Nucleus accumbens (tissue), 56 donors: ENCODE results near the gene GLRX5.

Experiments
- DNase-seq, 56 donors: peaks; one replicate each; lab custom pipeline; 2025; lab: John Stamatoyannopoulos, UW

Gene GLRX5

DNA sequence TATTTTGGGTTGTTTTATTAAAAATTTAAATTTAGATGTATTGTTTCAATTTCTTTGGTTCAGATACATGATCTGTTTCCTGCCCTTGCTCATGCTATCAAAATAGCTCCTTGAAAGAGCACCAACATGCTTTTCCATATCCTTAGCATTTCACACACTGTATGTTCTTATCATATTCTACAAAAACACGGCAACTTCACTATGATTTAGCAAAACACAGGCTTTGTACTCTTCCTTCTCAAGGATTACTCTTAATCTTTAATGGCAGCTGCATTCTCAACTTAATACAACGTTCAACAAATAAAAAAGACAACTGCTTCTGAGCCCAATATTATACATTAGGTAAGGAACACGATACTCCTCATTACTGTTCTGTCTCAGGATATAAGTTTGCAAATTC, 2.9 kb upstream of the GLRX5 start:
- no peak for DNase-seq

DNA sequence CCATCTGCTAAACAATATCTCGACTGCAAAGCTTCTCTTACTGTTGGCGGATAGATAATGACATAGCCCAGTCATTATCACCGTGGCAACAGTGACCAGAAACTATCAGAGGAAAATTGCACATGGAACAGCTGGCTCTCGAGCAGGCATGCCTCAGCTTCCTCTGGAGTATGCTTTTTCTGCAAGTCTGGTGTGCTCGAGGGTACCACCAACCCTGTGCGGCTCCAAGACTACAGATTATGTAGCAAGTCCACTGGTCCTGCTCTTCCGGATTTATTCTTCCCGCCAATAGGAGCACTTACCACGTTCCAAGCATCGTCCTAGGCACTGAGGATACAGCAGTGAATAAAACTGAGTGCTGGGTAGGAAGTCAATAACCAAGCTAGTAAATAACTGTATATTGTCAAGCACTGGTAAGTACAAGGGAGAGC, 1.4 kb upstream of the GLRX5 start:
- no peak for DNase-seq

DNA sequence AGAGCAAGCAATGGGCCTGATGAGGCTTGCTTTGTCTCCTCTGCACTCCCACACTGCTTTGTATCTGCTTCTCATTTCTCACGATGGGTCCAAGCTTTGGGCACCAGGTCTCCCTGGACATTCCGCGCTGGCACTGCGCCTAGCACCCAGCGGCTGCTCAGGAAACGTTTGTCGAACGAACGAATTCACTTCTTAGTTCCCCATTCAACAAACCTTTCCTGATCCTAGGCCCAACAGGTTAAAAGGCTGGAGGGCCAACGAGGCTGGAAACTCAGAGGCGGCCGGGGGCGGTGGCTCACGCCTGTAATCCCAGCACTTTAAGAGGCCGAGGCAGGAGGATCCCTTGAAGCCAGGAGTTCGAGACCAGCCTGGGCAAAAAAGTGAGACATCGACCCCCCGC, 1.0 kb upstream of the GLRX5 start:
- no peak for DNase-seq

DNA sequence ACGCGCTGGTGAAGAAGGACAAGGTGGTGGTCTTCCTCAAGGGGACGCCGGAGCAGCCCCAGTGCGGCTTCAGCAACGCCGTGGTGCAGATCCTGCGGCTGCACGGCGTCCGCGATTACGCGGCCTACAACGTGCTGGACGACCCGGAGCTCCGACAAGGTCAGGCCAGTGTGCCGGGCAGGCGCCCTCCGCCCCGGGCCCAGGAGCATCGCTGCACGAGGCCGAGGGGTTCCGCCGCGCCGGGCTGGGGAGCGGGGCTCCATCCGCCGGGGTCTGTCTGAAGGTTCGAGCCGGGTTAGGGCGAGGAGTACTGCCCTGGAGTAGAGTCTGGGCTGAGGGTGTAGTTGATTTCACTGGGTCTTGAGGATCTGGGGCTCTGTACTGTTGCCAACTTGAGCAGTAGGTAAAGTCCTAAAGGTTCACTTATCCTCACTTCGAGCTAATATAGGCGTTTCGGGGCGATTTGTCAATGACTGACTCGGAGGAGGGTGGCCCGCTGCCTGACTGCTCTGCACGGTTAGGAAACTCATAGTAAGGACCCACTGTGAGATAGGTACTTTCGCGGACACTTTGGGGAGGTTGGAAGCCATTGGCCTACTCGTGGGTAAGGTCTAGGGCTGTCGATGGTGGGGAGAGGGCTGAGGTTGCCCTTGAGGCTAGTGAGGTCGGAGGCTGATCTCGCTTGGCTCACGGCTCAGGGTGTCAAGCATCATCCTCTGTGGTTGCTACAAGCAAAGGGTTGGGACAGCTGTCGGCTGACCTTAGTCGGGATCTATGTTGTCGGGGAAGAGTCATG, 574 bp downstream of the GLRX5 start:
- DNase-seq: peak in 3 of 56 donors; percentile 24 to 54 (median 50)

DNA sequence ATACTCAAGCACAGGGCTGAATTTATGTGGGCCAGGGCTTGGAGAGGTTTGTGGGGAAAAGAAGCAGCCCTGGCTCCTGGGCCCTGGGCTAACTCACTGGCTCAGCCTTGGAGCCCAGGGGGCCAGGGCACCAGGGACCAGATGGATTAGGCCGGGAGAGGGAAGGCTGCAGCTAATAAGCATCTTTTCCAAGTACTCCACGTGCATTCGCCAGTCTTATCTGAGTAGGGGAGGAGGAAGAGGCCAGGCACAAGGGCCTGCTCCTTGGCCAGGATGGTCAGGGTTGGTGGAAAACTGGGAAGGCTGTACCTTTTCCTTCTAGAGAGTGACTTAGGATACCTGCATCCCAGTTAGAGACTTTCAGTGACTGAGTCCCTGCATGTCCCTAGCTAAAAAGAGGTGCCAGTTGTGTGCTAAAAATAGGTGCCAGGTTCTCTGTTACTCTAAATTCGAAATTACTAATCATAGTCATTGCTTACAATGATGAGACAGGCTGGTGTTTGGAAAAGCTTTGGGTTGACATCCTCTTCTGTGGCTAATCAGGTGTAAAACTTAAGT, 1.3 kb downstream of the GLRX5 start:
- no peak for DNase-seq

DNA sequence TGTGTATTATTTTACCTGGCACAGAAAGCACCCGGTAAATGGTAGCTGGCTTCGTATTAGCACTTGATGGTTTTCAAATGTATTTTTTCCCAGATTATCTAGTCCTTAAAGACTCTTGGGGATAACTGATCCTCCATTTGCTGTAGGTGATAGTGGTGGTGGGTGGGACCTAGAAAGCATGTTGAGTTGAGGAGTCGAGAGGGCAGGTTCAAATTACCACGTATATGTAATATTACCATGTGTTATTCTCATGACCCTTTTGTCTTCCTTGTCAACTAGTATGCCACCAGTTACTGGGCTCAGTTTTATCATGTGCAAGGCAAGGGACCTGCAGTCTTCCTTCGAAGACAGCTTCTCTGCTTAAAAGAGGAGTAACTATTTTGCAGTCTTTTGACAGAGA, 1.8 kb downstream of the GLRX5 start:
- DNase-seq: no peak

DNA sequence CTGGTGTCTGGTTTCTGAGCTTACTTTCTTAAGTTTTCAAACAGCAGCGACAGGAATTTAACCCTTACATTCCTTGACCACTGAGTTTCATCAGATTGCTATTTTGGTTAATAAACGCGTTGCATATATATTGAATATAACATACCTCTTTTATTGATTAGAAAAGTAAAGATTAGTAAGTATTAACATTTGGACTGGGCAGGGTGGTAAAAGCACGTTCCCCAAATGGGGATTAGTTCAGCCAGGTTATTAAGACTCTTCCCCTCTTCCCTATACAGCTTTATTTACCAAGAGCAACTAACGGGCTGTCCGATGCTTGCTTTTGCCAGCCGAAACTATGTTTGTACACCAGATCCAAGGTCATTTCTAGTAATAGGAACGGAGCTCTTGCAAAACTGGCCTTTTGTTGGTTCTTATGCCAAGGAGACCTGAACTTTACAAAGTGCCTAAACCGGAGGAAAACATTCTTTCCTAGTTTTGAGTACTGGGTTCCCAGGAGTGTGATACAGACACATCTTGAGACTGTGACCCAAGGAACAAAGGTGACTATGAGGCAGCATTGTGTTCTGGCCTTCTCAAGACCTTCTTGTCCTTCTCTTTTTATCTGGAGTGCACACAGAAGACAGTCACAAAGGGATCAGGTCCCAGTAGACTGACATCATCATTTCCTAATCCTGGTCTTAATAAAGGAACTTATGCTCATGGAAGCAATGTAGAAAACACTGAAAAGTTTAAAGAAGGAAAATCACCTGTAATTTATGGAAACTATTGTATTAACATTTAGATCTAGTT, 2.6 kb downstream of the GLRX5 start:
- DNase-seq: no peak

DNA sequence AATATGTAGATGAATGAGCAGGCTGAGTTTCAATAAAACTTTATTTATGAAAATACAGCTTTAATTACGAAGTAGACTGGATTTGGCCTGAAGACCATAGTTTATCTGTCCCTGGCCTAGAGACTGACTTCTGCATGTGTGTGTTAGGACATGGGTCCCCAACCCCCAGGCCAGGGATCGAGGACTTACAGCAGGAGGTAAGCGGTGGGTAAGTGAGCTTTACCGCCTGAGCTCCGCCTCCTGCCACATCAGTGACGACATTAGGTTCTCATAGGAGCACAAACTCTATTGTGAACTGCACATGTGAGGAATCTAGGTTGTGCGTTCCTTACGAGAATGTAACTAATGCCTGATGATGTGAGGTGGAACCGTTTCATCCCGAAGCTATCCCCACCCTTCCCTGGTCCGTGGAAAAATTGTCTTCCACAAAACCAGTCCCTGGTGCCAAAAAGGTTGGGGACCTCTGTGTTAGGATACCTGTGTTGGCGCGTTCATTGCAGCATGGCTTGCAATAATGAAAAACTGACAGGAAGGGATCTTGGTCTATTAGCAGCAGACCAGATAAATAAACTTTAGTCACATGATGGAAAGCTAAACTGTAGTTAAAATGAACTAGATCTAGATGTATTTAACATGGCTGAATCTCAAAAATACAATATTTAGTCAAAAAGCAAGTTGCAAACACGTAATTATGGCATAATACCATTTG, 4.1 kb downstream of the GLRX5 start:
- no peak for DNase-seq

DNA sequence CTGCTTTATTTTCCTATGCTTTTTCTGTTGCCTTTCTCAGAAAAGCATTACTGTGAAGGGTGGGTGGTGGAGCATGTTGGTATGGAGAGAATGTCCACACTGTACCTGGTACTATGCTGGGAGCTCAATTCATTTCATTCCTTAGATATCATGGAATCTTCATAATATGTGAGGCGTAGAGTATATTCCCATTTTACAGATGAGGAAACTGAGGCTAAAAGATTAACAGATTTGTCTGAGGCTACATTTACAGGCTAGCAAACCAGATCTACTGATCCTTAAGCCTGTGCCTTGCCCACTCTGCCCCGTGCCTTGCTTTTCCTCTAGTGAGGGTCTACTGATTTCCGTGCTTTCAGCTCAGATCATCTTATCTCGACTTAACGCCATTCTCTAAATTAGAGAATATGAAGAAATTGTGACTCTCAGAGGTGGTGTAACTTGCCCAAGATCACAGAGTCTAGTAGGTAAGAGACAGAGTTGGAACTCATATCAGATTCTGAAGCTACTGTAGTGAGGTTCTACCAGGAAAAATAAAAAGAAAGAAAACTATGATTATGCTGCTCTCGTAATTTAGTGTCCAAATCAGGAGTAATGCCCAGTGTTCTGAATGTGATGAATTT, 5.5 kb downstream of the GLRX5 start:
- no peak for DNase-seq

DNA sequence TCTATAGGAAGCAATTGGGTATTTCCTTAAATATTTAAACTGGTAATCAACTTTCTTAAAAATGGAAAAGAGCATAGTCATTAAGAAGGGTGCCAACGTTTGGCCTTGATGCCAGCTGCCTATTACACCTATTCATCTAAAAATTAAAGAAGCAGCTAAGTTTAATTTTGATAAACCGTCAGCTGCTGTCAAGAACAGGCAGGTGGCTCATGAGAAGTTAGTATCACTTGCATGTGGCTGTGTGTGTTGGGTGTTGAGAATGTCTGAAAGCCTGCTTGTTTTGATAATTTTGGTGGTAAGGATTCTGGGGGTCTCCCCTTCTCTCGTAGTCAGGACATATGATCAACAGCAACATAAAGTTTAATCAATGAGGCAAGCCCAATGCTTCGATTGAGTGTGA, 6.5 kb downstream of the GLRX5 start:
- DNase-seq: no peak

DNA sequence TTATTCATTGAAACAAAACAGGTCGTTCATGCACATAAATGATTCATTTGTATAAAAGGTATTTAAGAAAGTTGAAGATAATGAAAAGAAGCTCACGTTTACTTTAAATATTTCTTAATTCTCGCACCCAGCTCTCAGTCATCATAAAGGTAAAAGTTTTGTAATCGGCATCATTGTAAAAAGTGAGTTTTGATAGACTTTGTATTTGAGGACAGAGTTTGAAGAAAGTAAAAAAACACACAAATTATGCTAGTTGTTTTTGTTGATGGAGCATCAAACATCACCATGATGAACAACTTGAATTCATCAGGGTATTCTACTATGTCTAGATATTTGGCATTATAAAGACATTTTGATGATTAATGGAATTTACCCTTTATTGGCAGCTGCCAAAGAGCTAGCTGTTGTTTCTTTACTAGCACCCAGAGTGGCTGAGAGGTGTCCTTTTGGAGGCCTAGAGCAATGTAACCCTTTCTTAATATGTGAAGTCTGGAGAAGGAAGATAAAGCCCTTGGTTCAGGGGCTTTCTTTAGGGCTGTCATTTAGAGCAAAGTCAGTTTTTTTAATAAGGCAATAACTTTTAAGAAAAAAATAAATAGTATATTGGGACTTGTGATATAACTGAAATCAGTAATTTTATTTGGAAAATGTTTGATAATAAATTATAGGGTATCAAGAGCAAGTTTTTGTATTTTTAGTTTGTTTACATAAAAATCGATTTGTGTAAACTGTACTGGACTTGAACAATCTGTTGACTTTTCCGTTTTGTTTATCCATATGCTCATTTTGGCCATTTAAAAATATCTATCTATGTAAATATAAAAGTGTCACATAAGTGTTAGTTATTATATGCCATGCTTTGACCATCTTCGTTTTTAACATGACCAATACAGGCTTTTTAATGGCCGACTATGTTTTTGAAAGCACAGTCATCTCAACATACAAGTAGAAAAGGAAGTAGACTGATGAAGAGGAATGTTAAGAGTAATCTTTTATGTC, 7.4 kb downstream of the GLRX5 start:
- no peak for DNase-seq

DNA sequence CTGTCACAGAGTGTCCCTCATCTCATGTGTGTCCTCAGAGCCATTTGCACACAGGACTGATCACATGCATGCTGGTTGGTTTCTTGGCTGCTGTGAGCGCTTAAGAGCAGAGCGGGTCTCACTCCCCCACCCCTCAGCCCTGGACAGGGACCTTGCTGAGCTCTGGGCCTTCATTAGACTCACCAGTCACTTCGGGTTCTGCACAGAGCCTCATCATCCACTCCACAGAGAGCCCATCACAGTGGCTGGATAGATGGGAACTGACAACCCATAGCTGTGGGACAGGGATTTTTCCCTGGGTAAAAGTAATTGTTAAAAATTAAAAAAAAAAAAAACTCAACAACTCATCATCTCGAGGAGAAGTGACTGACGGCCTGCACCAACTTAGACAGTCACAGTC, 8.2 kb downstream of the GLRX5 start:
- no peak for DNase-seq

DNA sequence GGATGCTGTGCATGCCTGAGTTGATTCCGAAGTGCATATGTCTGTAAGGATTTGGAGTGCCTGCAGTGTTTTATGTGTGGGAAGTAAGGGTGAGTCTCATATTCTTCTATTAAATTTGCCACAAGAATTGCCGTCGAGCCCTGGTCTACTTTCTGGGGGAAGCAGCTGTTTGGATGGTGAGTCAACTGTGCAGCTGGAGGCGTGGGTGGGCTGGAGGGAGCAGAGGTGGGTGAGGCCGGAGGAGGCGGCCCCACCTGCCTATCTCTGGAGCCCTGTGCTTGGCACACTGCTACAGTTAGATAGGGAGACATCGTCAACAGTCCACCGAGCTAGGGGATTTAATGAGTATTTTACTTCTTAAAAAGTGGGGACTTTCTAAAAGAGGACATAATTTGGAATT, 9.7 kb downstream of the GLRX5 start:
- no peak for DNase-seq

DNA sequence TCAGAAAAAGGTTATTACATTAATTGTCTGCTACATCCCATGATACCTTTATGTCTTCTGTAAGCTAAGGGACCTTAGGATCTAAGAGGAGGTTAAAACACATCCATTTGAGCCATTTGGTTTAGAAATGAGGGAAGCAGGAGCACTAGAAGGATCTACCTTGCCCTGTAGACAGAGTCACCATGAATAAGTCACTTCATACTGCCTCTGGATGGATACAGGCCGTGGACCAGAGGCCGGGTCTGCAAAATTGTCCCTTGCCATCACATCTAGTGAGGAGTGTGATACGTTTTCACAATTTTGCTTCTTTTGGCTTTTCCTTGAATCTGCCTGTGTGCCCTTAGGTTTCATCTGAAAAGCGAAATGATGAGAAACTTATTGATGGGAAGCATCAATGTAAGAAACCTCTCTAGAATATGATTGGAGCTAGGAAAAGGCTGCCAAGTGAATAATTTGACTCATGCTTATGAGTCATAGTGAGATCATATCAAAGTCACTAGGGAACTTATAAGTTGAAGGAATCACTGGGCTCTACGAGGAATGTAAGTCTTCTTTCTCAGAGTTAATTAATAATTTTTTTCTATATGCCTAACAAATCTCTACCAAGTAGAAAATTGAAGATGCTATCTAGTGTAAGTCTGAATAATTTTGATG, 10.8 kb downstream of the GLRX5 start:
- DNase-seq: no peak

DNA sequence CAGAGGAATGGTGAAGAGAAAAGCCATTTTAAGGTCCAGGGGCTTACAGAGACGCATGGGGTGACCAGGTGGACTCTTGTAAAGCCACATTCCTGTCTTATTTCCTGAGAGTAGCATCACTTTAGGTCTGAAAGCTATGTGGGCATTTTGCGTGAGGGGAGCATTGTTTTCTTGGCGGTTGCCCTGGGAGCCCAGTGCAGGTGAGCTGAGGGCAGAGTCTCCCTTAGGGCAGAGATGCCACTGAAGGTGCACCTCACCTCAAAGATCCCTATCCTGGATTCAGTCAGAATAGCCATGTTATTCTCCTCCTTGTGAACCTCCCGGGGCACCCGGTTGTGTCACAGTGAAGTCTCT, 12.4 kb downstream of the GLRX5 start:
- no peak for DNase-seq

DNA sequence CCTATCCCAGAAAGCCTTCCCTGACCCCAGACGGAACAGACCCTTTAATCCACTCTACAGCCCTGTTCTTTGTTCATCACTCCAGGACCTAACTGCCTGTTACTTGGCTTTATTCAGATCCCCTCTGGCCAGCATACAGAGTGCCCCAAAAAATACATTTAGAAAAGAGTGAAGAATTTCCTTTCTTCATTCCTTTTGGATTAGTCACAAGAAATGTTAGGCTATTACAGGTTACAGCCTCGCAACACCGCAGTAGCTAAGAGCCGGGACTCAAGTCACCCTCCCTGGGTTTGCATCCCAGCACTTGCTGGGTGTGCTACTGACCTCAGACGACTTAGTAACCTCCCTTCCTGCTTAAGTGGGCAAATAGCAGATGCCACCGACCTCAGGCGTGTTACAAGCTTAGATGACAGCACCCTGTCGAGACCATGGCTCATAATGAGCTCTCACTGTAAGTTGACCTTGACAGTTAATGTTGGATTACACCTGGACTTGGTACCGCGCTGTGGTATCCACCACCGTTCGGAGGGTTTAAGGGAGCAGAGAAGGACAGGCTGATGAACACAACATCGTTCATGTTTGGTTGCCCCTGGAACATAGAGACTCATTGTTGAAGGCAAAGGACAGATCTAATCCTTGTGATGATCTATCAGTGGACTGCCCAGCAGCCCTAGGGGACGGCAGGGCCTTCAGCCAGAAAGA, 12.9 kb downstream of the GLRX5 start:
- DNase-seq: no peak

DNA sequence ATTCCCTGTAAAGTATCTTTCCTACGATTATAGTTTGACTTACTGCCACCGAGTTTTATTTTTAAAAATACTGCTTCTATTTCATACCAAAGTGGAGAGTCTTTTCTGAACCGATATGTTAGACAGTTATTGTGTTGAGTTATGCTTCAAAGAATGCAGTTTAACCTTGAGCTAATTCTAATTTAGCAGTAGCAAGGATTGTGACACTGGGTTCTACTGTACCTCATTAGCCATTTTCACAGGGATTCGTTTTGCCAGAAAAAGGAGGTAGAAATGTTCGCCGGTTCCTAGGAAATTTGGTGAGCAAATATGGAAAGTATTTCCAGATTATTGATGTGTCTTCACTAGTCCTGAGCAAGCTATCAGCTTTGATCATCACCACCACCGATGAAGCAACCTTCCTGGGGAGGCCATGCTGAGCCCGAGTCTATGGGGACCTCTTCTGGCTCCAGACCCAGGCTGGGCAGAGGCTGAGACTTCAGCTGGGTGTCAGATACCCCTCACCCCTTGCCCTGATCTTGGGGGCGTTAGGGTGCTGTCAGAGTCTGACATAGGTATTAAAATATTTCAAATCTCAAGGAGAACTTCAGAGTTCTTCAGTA, 13.6 kb downstream of the GLRX5 start:
- no peak for DNase-seq
